ENCODE measurements around the gene CPM. TPM values are rescaled to one million over a fixed set of nuclear protein-coding genes. Genes with fewer than 3 reads are reported as not detected.

Gene CPM
- total RNA-seq, 2 donors from 2014 or later, result 20.4 to 42.7 TPM

DNA sequence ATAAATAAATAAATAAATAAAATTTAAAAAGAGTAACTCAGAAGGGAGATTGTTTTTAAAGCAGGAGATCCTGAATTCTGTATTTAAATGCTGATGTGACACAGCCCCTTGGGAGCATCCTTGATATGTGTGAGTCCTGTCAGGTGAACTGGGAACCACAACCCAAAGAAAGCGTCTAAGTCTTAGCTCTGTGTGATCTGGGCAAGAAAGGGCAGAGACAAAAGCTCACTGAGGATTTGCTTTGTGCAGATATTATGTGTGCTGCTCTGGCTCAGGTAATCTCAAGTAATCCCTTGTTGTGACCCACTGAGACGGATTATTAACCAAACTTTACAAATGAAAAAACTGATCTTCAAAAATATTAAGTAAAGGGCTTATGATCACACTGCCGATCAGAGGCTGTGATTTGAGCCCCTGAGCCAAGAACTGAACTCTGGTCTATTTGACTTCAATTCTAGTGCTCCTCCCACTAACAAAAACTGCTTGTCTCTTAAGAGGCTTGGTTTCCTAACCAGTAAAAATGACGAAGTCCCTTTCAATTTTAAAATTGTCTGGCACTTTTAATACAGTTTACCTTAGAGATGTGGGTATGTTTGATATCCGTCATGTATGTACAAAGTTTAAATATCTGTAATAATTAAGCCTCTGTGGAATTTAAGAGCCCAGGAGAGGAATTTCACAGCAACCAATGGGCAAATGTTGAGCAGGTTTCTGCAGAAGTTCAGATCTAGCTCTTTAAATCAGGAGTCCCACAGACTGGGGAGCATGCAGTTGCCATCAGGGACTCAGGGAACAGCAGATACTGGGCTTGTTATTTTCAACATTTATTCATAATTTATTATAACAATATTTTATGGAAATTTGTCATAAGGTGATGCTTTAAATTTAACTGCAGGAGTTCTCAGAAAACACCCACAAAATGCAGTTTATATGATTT lies 46.1 kb downstream of the CPM start:
- DNase-seq (ENCODE audit: low spot score), result no peak
- intact Hi-C loops (cut with DNase I), result no loop called here

DNA sequence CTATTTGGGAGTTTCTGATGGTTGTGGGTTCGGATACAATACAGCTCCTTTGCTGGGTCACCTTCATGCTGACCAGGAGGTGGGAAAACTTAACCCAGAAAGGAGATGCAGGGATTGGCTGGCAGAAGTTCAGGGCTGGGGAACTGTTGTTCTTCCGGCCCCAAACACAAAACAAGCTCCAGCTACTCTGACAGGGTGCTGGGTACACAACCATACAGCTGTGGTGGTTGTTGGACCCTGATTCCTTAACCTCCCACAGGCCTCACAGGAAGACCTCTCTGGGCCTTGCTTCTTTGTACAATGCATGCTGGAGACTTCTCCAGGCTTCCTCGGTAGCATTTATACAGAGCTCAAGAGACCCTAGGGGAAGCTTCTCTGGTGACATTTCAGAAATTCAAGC lies 47.6 kb downstream of the CPM start:
- intact Hi-C loops (cut with DNase I), result no loop called here
- no peak for DNase-seq (ENCODE audit: low spot score)

DNA sequence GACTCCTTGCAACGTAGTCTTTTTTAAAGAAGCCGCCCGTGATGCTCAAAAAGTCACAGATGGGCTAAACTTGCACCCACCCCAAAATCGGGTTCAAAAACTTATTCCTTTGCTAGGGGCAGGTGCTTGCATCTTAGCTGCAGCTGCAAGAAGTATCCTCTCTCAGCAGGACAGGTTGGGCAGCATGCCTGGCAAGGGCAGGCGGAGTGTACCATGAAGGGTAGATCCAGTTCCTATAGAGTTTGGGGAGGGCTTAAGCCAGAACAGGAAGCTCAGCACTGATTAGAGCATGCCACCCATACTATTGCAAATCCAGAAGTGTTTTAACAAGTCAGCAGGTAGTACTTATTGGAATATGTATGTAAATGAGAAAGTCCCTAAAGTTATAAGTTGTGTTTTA lies 48.7 kb downstream of the CPM start:
- intact Hi-C loops (cut with DNase I), result no loop called here

DNA sequence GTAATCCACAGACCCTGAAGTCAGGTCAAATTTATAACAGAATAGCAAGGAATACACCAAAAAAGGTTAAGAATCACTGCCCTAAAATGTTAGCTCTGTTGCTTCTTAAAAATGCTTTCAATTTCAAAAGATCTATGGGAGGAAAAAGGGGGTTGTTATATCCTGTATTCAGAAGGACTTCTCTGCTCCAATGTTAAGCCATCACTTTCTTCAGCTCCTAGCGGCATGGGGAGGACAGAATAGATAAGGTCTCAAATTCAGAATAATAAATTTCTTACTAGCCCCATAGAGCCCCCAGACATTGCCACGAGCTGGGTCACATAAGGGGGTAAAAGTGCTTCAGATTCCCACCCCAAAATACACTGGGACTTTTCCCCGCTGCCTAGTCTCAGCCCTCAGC lies 49.8 kb downstream of the CPM start:
- intact Hi-C loops (cut with DNase I), result no loop called here
- DNase-seq (ENCODE audit: low spot score), result no peak

More for the DNA sequence above, 48.7 kb downstream of the CPM start:
- no peak for DNase-seq (ENCODE audit: low spot score)

DNA sequence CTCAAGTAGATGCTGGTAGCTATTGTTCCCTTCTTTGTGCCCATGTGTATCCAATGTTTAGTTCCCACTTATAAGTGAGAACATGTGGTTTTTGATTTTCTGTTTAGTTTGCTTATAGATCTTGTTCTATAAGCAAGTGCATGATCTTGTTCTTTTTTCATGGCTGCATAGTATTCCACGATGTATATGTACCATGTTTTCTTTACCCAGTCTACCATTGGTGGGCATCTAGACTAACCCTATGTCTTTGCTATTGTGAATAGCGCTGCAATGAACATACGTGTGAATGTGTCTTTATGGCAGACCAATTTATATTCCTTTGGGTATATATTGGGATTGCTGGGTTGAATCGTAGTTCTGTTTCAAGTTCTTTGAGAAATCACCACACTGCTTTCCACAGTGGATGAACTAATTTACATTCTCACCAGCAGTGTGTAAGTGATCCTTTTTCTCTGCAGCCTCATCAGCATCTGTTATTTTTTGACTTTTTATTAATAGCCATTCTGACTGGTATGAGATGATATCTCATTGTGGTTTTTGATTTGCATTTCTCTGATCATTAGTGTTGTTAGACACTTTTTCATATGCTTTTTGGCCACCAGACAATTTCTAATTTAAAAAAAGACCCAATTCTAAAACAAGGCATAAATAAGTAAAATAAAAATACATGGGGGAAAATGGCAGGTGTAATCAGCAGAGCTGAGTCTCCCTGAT lies 50.6 kb downstream of the CPM start:
- intact Hi-C loops (cut with DNase I), result no loop called here
- DNase-seq (ENCODE audit: low spot score), result no peak

DNA sequence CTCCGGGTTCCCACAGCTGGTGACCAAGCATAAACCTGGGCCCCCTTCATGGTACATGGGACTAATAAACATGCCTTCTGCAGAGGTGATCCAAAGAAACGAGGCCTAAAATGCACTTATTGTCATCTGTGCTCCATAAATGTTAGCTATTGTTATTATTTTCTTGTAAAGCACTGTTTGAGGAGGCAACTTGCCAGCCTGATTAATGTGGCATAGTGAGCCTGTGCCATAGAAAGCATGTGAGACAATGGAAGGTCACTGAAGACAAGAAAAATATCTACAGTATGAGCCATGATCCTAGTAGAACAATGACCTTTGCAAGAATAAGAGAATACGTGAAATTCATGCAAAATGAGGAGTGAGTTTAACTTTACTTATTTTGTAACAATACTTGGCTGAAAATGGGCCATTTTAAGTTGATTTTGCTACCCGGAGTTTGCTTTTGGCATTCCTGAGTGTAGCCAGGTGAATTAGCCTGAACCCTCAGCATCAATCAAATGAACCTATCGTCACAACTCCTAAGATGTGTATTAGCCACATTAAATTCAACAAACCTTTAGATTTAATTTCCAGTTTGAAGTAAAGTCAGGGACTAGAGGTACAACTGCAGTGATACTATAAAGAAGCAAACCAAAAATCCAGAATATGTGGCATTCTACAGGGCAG lies 52.2 kb downstream of the CPM start:
- intact Hi-C loops (cut with DNase I), result no loop called here
- DNase-seq (ENCODE audit: low spot score), result no peak

DNA sequence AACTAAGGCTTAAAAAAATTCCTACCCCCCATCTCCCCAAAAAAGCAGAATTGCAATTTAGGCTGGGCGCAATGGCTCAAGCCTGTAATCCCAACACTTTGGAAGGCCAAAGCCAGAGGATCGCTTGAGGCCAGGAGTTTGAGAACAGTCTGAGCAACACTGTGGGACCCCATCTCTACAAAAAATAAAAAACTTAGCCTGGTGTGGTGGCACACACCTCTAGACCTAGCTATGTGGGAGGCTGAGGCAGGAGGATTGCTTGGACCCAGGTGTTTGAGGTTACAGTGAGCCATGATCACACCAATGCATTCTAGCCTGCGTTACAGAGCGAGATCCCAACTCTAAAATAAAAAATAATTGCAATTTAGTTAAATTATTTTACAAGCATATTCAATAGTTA lies 54.1 kb downstream of the CPM start:
- intact Hi-C loops (cut with DNase I), result loop anchor here in 1 of 2 donors (10.0 kb wide), 1 partner anchor 186 kb away; no protein-coding TSS in a partner anchor
- DNase-seq (ENCODE audit: low spot score), result no peak

DNA sequence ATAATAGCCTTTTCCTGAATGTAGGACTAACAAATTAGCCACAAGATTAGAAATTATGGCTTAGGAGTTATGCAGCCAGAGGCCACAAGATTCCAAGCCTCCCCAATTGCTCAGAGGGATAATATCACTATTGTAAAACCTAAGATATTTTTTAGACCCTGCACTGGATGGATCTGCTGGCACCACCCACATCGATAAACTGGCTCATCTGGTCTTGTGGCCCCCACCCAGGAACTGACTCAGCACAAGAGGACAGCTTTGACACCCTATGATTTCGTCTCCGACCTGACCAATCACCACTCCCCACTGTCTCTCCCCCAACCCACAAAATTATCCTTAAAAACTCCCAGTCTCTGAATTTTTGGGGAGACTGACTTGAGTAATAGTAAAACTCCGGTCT lies 54.7 kb downstream of the CPM start:
- intact Hi-C loops (cut with DNase I), result loop anchor here in 1 of 2 donors (10.0 kb wide), 1 partner anchor 187 kb away; no protein-coding TSS in a partner anchor
- no peak for DNase-seq (ENCODE audit: low spot score)

DNA sequence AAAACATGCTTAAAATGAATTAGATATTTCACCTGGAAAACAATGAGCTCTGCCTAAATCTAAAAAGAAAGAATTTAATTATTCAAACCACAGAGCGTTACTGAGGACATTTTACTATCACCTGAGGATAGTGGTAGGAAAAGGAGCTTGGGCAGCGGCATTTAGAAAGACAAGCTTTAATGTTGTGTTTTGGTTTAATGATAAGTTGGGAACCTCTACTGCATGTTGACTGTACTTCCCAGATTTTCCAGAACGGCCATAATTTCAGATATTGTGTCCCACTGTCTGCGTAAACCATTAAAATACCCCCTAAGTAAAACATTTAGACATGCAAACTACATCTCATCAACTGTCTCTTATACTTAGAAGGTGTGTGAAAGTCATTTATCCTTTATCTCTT lies 55.4 kb downstream of the CPM start:
- intact Hi-C loops (cut with DNase I), result loop anchor here in 1 of 2 donors (10.0 kb wide), 1 partner anchor 187 kb away; no protein-coding TSS in a partner anchor
- no peak for DNase-seq (ENCODE audit: low spot score)

DNA sequence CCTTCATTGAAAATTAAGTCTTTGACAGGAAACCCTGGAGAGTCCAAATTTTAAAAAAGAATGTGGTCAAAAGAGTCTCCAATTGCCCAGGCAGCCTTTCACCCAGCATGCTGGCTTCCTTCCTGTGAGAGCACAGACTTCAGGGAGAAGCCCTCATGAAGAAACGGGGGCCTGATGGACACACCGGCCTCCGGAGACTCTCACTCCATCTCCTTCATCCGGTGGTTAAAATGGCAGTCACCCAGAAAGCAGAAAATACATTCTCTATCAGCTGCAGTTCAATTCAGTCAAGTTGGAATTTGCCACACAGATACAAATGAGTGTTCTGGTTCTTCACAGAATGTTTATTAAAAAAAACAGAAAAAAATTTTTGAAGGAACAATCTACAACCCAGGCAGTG lies 56.5 kb downstream of the CPM start:
- DNase-seq (ENCODE audit: low spot score), result no peak
- intact Hi-C loops (cut with DNase I), result loop anchor here in 1 of 2 donors (10.0 kb wide), 1 partner anchor 188 kb away; no protein-coding TSS in a partner anchor

DNA sequence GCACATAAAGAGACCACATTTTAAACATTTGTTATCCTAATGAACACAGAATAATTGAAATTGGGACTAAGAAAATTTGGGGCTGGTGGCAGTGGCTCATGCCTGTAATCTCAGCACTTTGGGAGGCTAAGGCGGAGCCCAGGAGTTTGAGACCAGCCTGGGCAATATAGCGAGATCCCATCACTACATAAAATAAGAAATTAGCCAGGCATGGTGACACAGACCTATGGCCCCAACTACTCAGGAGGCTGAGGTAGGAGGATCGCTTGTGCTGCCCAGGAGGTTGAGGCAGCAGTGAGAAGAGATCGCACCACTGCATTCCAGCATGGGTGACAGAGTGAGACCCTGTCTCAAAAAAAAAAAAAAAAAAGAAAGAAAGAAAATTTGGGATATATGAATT lies 59.7 kb downstream of the CPM start:
- DNase-seq (ENCODE audit: low spot score), result no peak
- intact Hi-C loops (cut with DNase I), result loop anchor here in 1 of 2 donors (10.0 kb wide), 1 partner anchor 191 kb away; no protein-coding TSS in a partner anchor

DNA sequence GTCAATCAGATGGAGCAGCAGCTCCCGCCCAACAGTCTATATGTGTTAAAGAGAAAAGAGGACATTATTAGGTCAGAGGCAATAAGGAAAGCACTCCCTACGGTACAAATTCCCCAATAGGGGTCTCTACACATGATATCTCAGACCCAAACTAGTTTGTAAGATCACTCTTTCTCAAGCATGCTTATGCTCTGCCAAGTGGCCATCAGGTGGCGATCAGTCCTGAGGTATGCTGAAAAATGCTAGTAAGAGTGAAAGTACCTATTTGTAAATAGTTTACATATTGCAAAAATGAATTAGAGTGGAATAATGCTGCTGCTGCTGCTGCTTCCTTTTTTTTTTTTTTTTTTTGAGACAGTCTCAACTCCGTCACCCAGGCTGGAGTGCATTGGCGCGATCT lies 61.0 kb downstream of the CPM start:
- intact Hi-C loops (cut with DNase I), result loop anchor here in 1 of 2 donors (10.0 kb wide), 1 partner anchor 193 kb away; no protein-coding TSS in a partner anchor
- DNase-seq (ENCODE audit: low spot score), result no peak

DNA sequence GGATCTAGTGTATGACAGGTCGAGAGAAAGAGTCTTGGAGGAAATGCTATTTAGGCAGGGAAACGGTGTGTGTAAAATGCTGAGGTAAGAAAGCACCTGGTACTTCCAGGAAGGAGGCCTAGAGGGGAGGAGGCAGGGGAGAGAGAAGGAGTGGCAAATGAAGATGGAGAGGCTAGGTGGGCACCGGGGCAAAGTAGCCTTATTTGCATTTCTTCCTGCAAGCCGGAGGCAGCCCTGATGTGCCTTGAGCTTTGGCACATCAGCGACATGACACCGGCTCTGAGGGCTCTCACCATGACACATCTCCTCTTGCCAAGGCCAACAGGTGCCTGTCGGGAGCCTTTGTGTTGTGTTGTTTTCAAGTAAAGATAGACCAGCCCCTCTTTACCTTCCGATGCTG lies 61.6 kb downstream of the CPM start:
- intact Hi-C loops (cut with DNase I), result loop anchor here in 1 of 2 donors (10.0 kb wide), 1 partner anchor 193 kb away; no protein-coding TSS in a partner anchor
- no peak for DNase-seq (ENCODE audit: low spot score)

DNA sequence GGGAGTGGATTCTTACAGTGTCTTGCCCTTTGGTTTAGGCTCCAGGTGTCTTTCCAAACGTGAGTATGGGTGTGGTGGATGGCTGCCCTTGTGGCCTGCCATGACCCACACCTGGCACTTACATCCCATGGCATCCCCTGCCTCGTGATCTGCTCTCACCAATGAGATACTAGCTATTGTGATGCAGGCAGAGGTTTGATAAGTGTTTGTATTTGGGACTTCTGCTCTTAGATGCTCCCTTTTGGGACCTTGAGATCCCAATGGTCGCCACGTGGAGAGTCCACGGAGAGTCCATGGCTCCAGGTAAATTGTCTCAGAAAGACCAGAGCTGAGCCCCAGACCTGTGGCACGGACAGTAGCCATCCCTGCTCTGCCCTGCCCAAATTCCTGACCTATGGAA lies 62.5 kb downstream of the CPM start:
- intact Hi-C loops (cut with DNase I), result loop anchor here in 1 of 2 donors (10.0 kb wide), 1 partner anchor 194 kb away; no protein-coding TSS in a partner anchor

DNA sequence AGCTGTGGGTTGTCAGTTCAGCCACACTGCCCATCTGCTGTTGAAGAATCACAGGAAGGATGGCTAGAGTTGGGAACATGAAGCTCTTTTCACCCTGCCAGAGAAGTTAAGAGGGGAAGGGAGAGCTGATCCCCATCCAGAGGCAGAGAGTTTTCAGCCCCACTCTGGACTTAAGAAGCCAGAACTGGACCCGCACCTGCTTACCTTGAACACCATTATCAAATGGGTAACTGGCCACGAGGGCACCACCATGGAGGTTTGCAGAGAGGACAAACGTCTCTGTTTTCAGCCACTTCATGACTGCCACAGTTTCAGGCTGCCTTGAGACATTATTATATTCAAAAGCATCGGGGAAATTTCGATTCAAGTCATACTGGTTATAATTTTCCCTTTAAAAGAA lies 63.0 kb downstream of the CPM start:
- intact Hi-C loops (cut with DNase I), result loop anchor here in 1 of 2 donors (10.0 kb wide), 1 partner anchor 195 kb away; no protein-coding TSS in a partner anchor
- no peak for DNase-seq (ENCODE audit: low spot score)

More for the DNA sequence above, 62.5 kb downstream of the CPM start:
- no peak for DNase-seq (ENCODE audit: low spot score)

DNA sequence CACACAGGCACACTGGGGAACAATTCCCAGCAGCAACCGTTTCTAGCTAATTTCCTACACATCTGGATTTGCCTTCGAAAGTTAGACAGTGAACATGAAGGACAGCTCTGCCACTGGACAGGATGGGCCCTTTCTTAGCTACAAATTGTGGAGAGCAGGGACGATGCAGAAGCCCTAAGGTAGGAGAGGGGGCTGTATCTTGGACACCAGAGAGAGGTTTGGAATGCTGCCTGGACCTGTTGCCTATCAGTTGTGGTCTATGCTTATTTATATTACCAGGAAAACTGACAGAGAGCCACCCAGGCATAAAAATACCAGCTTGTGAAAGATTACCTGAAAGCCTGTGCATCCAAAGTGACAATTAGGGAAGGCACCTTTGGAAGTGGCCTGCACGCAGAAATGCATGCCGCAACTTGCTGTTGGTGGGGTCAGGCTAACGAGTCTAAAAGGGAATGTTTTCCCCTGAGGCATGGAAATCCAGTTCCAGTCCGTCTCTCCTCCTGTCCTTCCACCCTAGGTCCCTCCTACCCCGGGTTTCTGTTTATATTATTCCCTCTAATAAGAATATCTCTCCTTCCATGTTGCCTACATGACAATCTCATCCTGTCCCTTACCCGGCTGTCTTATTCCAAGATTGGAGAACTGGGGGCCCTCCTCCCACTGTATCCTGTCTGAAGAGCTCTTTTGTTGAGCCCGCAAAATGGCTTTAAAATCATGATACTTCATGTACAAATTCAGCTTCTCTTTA lies 64.8 kb downstream of the CPM start:
- DNase-seq (ENCODE audit: low spot score), result no peak
- intact Hi-C loops (cut with DNase I), result no loop called here

DNA sequence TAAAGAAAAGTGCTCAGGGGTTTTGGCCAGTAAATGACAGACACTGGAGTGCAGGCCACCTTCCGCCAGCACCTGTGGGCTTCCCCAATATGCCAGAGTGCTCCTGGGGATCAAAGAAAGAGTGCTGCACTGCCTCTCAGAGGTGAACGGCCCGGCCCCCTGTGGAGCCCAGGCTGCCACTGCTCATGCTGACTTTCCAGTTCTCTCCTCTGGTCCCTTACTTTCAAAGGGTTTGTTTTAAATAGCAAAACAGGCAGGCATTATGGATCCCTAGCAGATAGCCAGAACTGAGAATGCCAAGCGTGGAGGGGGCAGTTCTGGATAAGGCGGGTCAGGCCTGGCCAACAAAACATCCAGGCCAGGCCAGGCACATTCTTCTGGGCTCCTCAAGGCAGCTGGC lies 65.4 kb downstream of the CPM start:
- intact Hi-C loops (cut with DNase I), result no loop called here
- no peak for DNase-seq (ENCODE audit: low spot score)

DNA sequence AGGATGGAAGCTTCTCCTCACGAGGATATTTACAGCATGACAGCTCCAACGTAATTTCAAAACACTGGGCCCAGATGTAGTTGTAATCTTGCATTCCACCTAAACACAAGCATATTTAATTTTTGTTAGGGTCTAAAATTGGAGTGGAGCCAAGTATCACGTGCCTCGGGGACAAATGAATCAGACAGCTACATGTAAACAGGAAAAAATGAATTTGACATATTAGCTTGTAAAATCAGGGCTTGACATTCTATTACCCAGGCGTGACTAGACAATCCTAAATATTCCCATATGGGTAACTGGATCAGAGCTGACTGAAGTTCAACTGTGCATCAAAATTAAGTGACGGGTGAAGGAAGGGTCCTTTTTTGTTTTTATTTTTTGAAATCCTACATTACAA lies 66.0 kb downstream of the CPM start:
- intact Hi-C loops (cut with DNase I), result no loop called here
- no peak for DNase-seq (ENCODE audit: low spot score)
